ENCODE measurements around the gene CD200.
A peak's percentile ranks its signal among the peaks of the same experiment; 100 is the strongest.

Gene CD200

DNA sequence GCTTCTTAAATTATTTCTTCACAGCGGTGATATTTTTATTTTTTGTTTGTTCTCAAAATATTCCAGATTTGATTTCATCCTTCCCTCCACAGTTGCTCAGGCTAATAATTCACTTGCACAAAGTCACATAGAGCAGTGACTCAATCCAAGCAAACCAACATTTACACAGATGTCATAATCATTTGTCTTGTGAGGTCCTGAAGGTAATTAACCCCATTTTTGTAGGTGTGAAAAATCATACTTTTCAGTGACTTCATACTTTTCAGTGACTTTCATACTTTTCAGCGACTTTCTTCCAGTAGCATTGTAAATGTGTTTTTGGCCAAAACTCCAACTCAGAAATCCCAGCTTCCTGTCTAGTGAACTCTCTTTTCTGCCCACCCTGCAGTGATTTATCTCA lies 32.1 kb downstream of the CD200 start:
- H3K9ac ChIP-seq (ENCODE audit: low read length), result no peak overlapping the region
- H3K4me1 ChIP-seq (ENCODE audit: control insufficient read depth, insufficient read depth, low read length), result peaks cover 14% of the 10 kb centered on the region
- H3K4me3 ChIP-seq (ENCODE audit: low read length), result no peak overlapping the region
- no peaks in the 10 kb centered on the region for H3K36me3 ChIP-seq (ENCODE audit: control insufficient read depth, insufficient read depth, low read length, severe bottlenecking)
- no peak for DNase-seq (ENCODE audit: low read depth)
- no peaks in the 10 kb centered on the region for H3K9me3 ChIP-seq (ENCODE audit: control insufficient read depth, low read length)
- no peaks in the 10 kb centered on the region for H3K27me3 ChIP-seq (replicated peaks; ENCODE audit: control insufficient read depth, insufficient read depth, low read length)

GRCh38 chr3:112365636-112366035 lies 32.7 kb downstream of the CD200 start:
- no peaks in the 10 kb centered on the region for H3K27me3 ChIP-seq (replicated peaks; ENCODE audit: control insufficient read depth, insufficient read depth, low read length)
- no peak overlapping the region for H3K9ac ChIP-seq (ENCODE audit: low read length)
- DNase-seq (ENCODE audit: low read depth), result no peak
- H3K36me3 ChIP-seq (ENCODE audit: control insufficient read depth, insufficient read depth, low read length, severe bottlenecking), result no peaks in the 10 kb centered on the region
- no peak overlapping the region for H3K4me3 ChIP-seq (ENCODE audit: low read length)
- peaks cover 10% of the 10 kb centered on the region for H3K4me1 ChIP-seq (ENCODE audit: control insufficient read depth, insufficient read depth, low read length)
- H3K9me3 ChIP-seq (ENCODE audit: control insufficient read depth, low read length), result no peaks in the 10 kb centered on the region

DNA sequence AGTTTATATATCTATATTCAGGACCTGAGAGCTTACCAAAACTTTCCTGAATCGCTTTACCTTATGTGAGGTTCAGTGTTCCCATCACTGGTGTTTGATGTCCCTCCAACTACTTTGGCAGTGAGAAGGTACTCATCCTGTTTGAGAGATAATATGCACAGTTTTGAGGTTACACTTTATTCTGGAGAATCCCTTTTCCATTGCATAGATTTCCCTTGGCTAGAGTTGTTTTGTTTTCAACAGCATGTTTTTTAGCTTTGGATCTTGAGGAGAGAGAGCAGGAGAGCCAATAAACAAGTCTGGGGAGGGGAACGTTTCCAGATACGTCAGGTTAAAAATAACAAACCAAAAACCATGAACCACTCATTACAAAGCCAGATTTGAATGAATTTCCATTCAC lies 33.6 kb downstream of the CD200 start:
- H3K36me3 ChIP-seq (ENCODE audit: control insufficient read depth, insufficient read depth, low read length, severe bottlenecking), result no peaks in the 10 kb centered on the region
- peaks cover 6% of the 10 kb centered on the region for H3K4me1 ChIP-seq (ENCODE audit: control insufficient read depth, insufficient read depth, low read length)
- no peaks in the 10 kb centered on the region for H3K9me3 ChIP-seq (ENCODE audit: control insufficient read depth, low read length)
- no peaks in the 10 kb centered on the region for H3K27me3 ChIP-seq (replicated peaks; ENCODE audit: control insufficient read depth, insufficient read depth, low read length)
- no peak overlapping the region for H3K4me3 ChIP-seq (ENCODE audit: low read length)
- DNase-seq (ENCODE audit: low read depth), result no peak
- H3K9ac ChIP-seq (ENCODE audit: low read length), result no peak overlapping the region

GRCh38 chr3:112371569-112371968 lies 38.6 kb downstream of the CD200 start:
- Histone ChIP-seq H3K4me3 (ENCODE audit: low read length) (no peak overlapping the region), H3K4me1 (ENCODE audit: control insufficient read depth, insufficient read depth, low read length) (peaks cover 30% of the 10 kb centered on the region), H3K9ac (ENCODE audit: low read length) (no peak overlapping the region), H3K9me3 (ENCODE audit: control insufficient read depth, low read length) (no peaks in the 10 kb centered on the region), H3K36me3 (ENCODE audit: control insufficient read depth, insufficient read depth, low read length, severe bottlenecking) (no peaks in the 10 kb centered on the region), H3K27me3 (replicated peaks; ENCODE audit: control insufficient read depth, insufficient read depth, low read length) (no peaks in the 10 kb centered on the region)
- DNase-seq (ENCODE audit: low read depth), result no peak

DNA sequence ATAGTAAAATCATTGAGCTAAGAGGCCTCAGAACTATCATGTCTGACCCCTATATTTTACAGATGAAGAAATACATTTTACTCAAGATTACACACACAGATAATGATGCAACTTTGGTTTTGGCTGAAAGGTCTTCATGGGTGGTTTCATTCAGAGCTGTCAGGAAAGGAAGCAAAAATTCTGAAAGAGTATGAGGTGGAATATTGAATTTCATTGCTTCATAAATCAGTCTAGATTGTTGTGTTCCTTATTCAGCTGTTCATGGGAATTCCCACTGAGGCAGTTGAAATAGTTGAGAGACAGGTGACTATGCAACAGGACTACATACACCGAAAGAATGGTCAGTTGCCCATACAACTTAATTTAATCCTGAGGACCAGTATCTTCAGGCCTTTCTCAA lies 39.4 kb downstream of the CD200 start:
- Histone ChIP-seq H3K9ac (ENCODE audit: low read length) (no peak overlapping the region), H3K27me3 (replicated peaks; ENCODE audit: control insufficient read depth, insufficient read depth, low read length) (no peaks in the 10 kb centered on the region), H3K4me1 (ENCODE audit: control insufficient read depth, insufficient read depth, low read length) (peaks cover 38% of the 10 kb centered on the region), H3K4me3 (ENCODE audit: low read length) (no peak overlapping the region), H3K36me3 (ENCODE audit: control insufficient read depth, insufficient read depth, low read length, severe bottlenecking) (no peaks in the 10 kb centered on the region), H3K9me3 (ENCODE audit: control insufficient read depth, low read length) (no peaks in the 10 kb centered on the region)
- DNase-seq (ENCODE audit: low read depth), result peak; percentile 42

DNA sequence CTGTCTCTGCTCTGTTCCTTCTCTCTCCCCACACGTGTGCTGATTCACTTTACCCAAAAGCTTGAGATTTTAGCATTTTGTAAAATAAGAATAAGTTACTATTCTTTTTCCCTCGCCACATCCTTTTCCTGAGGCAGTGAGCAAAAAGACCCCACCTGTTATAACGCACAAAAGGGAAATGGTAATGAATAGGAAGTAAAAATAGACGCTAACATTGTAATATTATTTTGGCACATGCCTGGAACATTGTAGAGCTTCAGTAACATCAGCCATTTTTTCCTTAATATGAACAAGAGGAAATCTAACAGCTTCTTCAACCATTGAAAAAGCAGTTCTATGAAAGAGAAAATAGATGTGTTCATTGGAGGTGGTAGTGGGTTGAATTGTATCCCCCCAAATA lies 40.5 kb downstream of the CD200 start:
- Histone ChIP-seq H3K4me3 (ENCODE audit: low read length) (no peak overlapping the region), H3K27me3 (replicated peaks; ENCODE audit: control insufficient read depth, insufficient read depth, low read length) (no peaks in the 10 kb centered on the region), H3K36me3 (ENCODE audit: control insufficient read depth, insufficient read depth, low read length, severe bottlenecking) (no peaks in the 10 kb centered on the region), H3K9ac (ENCODE audit: low read length) (no peak overlapping the region), H3K4me1 (ENCODE audit: control insufficient read depth, insufficient read depth, low read length) (peaks cover 49% of the 10 kb centered on the region), H3K9me3 (ENCODE audit: control insufficient read depth, low read length) (no peaks in the 10 kb centered on the region)
- DNase-seq (ENCODE audit: low read depth), result no peak

- no peak for DNase-seq (ENCODE audit: low read depth)
- H3K36me3 ChIP-seq (ENCODE audit: control insufficient read depth, insufficient read depth, low read length, severe bottlenecking), result no peaks in the 10 kb centered on the region
Observed at GRCh38 chr3:112373924-112374323, 41.0 kb downstream of the CD200 start.

DNA sequence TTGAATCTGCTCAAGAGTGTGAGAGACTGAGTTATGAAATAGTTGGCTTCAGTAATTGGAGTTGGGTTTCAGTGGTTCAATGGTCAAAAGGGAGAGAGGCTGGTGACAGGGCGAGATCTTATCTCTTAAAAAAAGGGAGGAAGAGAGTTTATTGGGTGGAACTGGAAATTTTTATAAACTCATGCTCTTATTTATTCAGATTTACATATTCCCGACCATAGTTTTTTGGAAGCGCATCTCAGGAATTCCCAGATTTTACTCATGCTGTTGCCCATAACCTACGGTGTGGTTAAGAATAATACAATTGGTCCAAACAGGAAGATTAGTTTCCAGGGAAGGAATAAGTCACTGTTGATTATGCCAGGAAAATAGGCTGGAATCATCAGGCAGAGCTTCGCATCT lies 41.4 kb downstream of the CD200 start:
- Histone ChIP-seq H3K4me3 (ENCODE audit: low read length) (peak overlapping the region; percentile 42), H3K27me3 (replicated peaks; ENCODE audit: control insufficient read depth, insufficient read depth, low read length) (no peaks in the 10 kb centered on the region), H3K36me3 (ENCODE audit: control insufficient read depth, insufficient read depth, low read length, severe bottlenecking) (no peaks in the 10 kb centered on the region), H3K4me1 (ENCODE audit: control insufficient read depth, insufficient read depth, low read length) (peaks cover 58% of the 10 kb centered on the region), H3K9ac (ENCODE audit: low read length) (no peak overlapping the region), H3K9me3 (ENCODE audit: control insufficient read depth, low read length) (no peaks in the 10 kb centered on the region)
- DNase-seq (ENCODE audit: low read depth), result no peak

More at GRCh38 chr3:112373924-112374323, 41.0 kb downstream of the CD200 start:
- Histone ChIP-seq H3K9ac (ENCODE audit: low read length) (no peak overlapping the region), H3K4me1 (ENCODE audit: control insufficient read depth, insufficient read depth, low read length) (peaks cover 54% of the 10 kb centered on the region), H3K27me3 (replicated peaks; ENCODE audit: control insufficient read depth, insufficient read depth, low read length) (no peaks in the 10 kb centered on the region), H3K4me3 (ENCODE audit: low read length) (peak overlapping the region; percentile 42), H3K9me3 (ENCODE audit: control insufficient read depth, low read length) (no peaks in the 10 kb centered on the region)

- H3K9ac ChIP-seq (ENCODE audit: low read length), result no peak overlapping the region
- no peaks in the 10 kb centered on the region for H3K36me3 ChIP-seq (ENCODE audit: control insufficient read depth, insufficient read depth, low read length, severe bottlenecking)
- peaks cover 61% of the 10 kb centered on the region for H3K4me1 ChIP-seq (ENCODE audit: control insufficient read depth, insufficient read depth, low read length)
- H3K4me3 ChIP-seq (ENCODE audit: low read length), result peak overlapping the region; percentile 42
- no peak for DNase-seq (ENCODE audit: low read depth)
- H3K9me3 ChIP-seq (ENCODE audit: control insufficient read depth, low read length), result no peaks in the 10 kb centered on the region
- H3K27me3 ChIP-seq (replicated peaks; ENCODE audit: control insufficient read depth, insufficient read depth, low read length), result no peaks in the 10 kb centered on the region
Observed at GRCh38 chr3:112375117-112375516, 42.2 kb downstream of the CD200 start.

- no peak for DNase-seq (ENCODE audit: low read depth)
- Histone ChIP-seq H3K4me3 (ENCODE audit: low read length) (peak overlapping the region; percentile 4), H3K9ac (ENCODE audit: low read length) (no peak overlapping the region), H3K4me1 (ENCODE audit: control insufficient read depth, insufficient read depth, low read length) (peaks cover 61% of the 10 kb centered on the region), H3K36me3 (ENCODE audit: control insufficient read depth, insufficient read depth, low read length, severe bottlenecking) (no peaks in the 10 kb centered on the region), H3K9me3 (ENCODE audit: control insufficient read depth, low read length) (no peaks in the 10 kb centered on the region), H3K27me3 (replicated peaks; ENCODE audit: control insufficient read depth, insufficient read depth, low read length) (no peaks in the 10 kb centered on the region)
Observed at GRCh38 chr3:112376241-112376911, 43.4 kb downstream of the CD200 start.

DNA sequence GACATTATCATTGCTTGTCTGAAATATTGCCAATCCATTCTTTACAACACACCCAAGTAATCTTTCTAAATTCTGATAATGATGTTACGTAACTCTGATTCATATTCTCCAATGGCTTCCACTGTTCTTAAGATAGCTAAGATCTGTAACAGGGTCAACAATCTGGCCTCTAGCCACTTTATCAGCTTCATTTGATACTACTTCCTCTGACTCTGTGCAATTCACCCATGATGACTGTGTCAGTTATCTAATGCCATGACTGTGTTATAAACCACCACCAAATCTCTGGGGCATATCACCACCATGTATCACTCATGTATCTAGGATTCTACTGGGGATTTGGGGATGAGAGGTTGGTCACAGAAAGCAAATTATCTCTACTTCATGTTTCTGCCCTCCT lies 44.0 kb downstream of the CD200 start:
- no peaks in the 10 kb centered on the region for H3K27me3 ChIP-seq (replicated peaks; ENCODE audit: control insufficient read depth, insufficient read depth, low read length)
- no peaks in the 10 kb centered on the region for H3K36me3 ChIP-seq (ENCODE audit: control insufficient read depth, insufficient read depth, low read length, severe bottlenecking)
- peaks cover 61% of the 10 kb centered on the region for H3K4me1 ChIP-seq (ENCODE audit: control insufficient read depth, insufficient read depth, low read length)
- H3K4me3 ChIP-seq (ENCODE audit: low read length), result no peak overlapping the region
- DNase-seq (ENCODE audit: low read depth), result no peak
- no peaks in the 10 kb centered on the region for H3K9me3 ChIP-seq (ENCODE audit: control insufficient read depth, low read length)
- H3K9ac ChIP-seq (ENCODE audit: low read length), result no peak overlapping the region

- peaks cover 61% of the 10 kb centered on the region for H3K4me1 ChIP-seq (ENCODE audit: control insufficient read depth, insufficient read depth, low read length)
- H3K36me3 ChIP-seq (ENCODE audit: control insufficient read depth, insufficient read depth, low read length, severe bottlenecking), result no peaks in the 10 kb centered on the region
- H3K4me3 ChIP-seq (ENCODE audit: low read length), result no peak overlapping the region
- peak; percentile 30 for DNase-seq (ENCODE audit: low read depth)
- no peaks in the 10 kb centered on the region for H3K27me3 ChIP-seq (replicated peaks; ENCODE audit: control insufficient read depth, insufficient read depth, low read length)
- H3K9ac ChIP-seq (ENCODE audit: low read length), result peak overlapping the region; percentile 30
- no peaks in the 10 kb centered on the region for H3K9me3 ChIP-seq (ENCODE audit: control insufficient read depth, low read length)
Observed at GRCh38 chr3:112377568-112378071, 44.7 kb downstream of the CD200 start.
